ENCODE measurements around the gene CEP57L1.

DNA sequence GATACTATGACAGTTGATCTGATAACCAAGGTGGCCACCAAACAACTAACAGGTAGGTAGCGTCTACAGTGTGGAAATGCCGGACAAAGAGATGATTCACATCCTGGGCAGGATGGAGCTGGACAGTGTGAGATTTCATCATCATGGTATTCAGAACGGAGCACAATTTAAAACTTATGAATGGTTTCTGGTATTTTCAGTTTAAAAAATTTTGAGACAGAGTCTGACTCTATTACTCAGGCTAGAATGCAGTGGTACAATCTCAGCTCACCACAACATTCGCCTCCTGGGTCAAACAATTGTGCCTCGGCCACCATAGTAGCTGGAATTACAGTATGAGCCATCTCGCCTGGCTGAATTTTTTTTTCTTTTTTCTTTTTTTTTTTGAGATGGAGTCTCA is 43.8 kb downstream of the CEP57L1 start:
- TF ChIP-seq, protein P1, sequence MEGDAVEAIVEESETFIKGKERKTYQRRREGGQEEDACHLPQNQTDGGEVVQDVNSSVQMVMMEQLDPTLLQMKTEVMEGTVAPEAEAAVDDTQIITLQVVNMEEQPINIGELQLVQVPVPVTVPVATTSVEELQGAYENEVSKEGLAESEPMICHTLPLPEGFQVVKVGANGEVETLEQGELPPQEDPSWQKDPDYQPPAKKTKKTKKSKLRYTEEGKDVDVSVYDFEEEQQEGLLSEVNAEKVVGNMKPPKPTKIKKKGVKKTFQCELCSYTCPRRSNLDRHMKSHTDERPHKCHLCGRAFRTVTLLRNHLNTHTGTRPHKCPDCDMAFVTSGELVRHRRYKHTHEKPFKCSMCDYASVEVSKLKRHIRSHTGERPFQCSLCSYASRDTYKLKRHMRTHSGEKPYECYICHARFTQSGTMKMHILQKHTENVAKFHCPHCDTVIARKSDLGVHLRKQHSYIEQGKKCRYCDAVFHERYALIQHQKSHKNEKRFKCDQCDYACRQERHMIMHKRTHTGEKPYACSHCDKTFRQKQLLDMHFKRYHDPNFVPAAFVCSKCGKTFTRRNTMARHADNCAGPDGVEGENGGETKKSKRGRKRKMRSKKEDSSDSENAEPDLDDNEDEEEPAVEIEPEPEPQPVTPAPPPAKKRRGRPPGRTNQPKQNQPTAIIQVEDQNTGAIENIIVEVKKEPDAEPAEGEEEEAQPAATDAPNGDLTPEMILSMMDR (IDR thresholded peaks at IDR 0.05), result no peak
- TF ChIP-seq POLR2A (IDR thresholded peaks at IDR 0.05), result no peak

Measured in suprapubic skin (tissue), 3 donors.